ENCODE data around the gene CXorf49.
"Not testable (repeated sequence)": the region's sequence is repeated elsewhere in the genome, so short reads cannot be mapped to it uniquely, and the experiment has no call there.

GRCh38 chrX:71677195-71677594 is 40.9 kb downstream of the CXorf49 start:
- not testable (repeated sequence) for TF ChIP-seq NR2C2 (CRISPR knock-in tag; IDR thresholded peaks at IDR 0.05); NR2C2 (tag; IDR thresholded peaks at IDR 0.05); PML (IDR thresholded peaks at IDR 0.05; ENCODE audit: low read length); HMG20B (CRISPR knock-in tag; IDR thresholded peaks at IDR 0.05); CTCF (IDR thresholded peaks at IDR 0.05 in 2 of 3, conservative IDR thresholded peaks at IDR 0.05 in 1 of 3; ENCODE audit: insufficient read depth in 2 of 3, low read depth in 1 of 3, low read length in 3 of 3)

Measured in K562 (cell line).